NCI-H2227 (cell line): ENCODE results near the gene LAMP1.
"Not testable (repeated sequence)": the region's sequence is repeated elsewhere in the genome, so short reads cannot be mapped to it uniquely, and the experiment has no call there.

Experiments used
- DNase-seq: peaks from one replicate; lab custom pipeline; 2025; ENCODE audit not compliant: unreplicated experiment; lab: John Stamatoyannopoulos, UW

The LAMP1 gene

DNA sequence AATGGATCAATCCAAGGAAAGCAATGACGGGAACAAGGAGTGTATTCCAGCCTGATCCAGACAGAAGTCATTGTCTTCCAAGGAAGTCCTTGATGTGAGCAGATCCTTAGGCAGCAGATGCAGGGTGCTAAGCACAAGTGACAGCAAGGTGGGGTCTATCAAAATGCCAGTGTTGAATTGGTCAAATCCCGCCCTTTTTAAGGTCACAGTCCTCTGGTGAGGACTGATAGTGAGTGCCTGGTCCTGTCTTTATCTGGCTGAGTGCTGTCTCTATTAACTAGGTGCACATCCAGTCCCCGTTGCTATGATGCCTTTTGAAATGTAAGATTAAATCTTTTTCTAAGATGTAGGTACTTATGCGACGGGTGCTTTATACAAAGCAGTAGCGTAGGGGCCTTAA lies 1.3 kb upstream of the LAMP1 start:
- DNase-seq, result no peak

DNA sequence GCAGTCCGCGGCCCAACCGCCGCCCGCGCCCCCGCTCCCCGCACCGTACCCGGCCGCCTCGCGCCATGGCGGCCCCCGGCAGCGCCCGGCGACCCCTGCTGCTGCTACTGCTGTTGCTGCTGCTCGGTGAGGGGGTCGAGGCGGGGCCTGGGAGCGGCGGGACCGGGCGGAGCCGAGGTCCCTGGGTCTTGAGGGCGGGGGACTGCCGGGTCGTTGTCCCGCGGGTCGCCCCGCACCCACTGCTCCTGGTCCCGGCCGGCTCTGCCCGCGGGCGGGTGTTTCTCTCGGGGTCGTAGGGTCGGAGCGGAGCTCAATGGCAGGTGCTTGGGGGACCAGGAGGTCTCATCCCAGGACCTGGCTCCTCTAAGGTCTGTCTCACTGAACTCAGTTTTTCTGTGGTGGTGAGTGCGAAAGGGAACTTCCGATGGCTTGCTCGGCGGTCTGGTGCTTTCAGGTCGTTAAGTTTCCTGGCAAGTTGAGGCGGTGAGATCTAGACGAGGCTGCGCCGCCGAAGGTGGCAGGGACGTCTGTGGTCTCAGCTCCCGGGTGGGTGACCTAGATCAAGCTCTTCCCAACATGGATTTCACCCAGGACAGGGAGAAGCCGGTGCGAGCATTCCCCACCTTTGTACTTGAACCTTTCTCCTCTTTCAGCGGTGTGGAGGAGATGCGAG lies 467 bp downstream of the LAMP1 start:
- no peak for DNase-seq

DNA sequence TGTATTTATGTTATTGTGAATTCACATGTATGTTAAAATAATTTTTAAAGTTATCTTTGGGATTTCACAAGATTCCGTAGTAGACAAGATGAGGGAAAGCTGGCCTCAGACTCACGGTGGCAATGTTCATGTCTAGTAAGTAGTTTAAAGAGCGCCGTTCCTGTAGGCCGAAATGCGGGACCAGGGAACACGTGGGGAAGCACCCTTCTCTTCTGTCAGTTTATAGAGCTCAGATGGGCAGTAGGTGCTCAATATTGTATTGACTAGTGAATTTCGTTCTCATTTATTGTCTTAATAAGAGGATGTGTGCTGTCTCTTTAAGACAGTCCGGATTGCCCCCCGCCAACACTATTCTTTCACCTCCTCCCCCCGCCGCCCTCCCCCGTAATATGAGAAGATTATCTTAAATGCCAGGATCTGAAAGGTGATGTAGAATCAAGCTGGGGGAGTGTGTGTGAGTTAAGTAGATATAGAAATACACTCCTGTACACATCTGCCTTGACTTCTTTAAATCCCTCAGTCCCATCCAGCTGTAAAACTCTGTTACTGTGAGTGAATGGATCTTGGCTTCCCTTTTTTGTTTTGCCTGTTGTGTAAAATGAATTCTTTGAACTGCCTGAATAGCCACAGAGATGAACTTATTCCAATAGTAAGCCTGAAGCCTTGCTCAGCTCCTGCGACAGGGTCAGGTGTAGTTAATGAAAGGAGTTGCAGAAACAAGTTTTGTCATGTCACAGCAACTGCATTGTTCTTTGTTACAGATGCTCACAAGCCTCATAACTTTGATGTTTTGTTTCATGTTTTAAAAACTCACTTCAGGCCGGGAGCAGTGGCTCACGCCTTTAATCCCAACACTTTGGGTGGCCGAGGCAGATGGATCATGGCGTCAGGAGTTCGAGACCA lies 1.3 kb downstream of the LAMP1 start:
- no peak for DNase-seq

DNA sequence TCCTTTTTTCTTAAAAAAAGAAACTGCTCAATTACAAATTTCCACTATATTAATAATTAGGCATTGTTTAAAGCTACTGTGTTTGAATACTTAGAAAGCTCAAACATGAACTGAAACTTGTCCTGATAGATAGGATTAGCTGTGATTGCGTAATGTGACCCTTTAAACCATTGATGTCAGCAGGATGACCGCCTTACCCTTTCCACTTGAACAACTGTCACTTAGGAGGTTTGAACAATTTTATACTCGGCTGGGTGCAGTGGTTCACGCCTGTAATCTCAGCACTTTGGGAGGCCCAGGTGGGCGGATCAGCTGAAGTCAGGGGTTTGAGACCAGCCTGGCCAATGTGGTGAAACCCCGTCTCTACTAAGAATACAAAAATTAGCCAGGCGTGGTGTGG lies 2.9 kb downstream of the LAMP1 start:
- DNase-seq, result no peak

DNA sequence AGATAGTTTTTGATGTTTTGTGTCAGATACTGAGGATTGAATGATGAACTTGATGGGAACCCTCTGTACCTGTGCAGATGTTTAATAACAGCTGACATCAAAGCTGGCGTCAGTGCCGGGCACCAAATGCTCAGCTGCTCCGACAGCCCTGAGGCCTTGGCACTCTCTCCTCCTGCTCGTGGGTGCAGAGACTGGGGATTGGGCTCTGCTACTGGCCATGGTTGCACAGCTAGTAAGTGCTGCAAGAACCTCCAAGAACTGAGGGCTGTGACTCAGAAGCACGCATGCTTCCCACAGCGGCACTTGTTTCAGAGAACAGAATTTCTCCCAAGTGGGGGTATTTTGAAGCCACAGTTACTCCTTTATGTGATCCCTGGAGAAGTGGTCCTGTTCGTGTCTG lies 5.9 kb downstream of the LAMP1 start:
- DNase-seq, result no peak

DNA sequence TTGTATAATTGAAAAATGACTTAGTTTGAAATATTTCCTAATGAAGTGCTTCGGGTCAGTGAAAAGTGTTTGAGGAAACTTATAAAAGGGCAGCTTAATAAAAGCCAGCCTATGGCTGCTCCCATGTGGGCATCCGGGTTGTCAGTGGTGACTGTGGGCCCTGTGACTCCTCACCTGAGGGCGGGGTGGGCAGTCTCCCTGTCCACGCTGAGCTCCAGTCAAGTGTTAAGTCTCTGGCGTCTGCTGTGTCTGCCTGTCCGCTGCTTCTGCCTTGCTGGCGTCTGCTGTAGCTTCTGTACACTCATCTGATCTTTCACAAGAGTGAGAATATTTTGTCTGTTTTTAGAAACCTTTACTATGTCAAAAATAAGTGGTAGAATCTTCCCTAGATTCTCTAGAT lies 7.1 kb downstream of the LAMP1 start:
- DNase-seq, result no peak

DNA sequence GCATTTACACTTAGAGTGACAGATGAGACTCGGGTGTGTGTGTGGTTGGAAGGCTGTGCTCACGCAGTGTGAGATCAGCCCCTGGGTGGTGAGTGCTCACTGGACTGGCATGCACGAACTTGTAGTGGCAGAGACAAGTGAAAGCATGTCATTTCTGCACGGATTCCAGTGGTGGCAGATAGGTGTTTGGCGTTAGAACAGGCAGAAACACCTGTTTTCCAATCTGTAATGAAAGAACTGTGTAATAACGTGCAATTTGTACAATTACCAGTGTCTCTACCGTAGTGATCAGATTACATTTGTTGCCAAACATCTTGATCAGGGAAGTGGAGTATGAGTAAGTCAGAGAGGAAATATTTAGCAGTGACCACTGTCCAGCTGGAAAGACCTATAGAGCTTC lies 8.2 kb downstream of the LAMP1 start:
- DNase-seq, result no peak

DNA sequence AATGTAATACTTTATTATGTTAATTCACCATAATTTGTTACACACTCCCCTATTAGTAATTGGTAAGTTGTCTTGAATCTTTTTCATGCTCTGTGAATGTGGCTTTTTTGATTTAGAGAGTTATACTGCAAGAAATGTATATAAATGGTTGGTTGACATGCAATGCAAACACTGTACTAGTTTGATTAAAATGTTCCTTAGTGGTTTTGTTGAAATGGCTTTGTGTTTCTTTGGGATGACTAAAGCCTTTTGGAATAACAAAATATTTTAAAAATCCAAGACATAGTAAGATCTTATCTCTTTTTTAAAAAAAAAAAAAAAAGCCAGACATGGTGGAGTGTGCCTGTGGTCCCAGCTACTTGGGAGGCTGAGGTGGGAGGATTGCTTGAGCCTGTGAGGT lies 10.5 kb downstream of the LAMP1 start:
- no peak for DNase-seq

GRCh38 chr13:113309473-113309872 lies 12.4 kb downstream of the LAMP1 start:
- no peak for DNase-seq

DNA sequence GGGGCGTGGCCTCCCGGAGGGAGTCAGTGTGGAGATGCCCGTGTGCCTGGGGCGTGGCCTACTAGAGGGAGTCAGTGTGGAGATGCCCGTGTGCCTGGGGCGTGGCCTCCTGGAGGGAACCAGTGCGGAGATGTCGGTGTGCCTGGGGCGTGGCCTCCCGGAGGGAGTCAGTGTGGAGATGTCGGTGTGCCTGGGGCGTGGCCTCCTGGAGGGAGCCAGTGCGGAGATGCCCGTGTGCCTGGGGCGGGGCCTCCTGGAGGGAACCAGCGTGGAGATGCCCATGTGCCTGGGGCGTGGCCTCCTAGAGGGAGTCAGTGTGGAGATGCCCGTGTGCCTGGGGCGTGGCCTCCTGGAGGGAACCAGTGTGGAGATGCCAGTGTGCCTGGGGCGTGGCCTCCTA lies 17.1 kb downstream of the LAMP1 start:
- DNase-seq, result not testable (repeated sequence)

DNA sequence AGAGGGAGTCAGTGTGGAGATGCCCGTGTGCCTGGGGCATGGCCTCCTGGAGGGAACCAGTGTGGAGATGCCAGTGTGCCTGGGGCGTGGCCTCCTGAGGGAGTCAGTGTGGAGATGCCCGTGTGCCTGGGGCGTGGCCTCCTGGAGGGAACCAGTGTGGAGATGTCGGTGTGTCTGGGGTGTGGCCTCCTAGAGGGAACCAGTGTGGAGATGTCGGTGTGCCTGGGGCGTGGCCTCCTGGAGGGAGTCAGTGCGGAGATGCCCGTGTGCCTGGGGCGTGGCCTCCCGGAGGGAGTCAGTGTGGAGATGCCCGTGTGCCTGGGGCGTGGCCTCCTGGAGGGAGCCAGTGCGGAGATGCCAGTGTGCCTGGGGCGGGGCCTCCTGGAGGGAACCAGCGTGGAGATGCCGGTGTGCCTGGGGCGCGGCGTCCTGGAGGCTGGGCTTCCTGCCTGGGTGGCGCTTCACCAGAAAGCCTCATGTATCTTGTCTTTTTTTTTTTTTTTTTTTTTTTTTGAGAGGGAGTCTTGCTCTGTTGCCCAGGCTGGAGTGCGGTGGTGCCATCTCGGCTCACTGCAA lies 17.9 kb downstream of the LAMP1 start:
- DNase-seq, result not testable (repeated sequence)

DNA sequence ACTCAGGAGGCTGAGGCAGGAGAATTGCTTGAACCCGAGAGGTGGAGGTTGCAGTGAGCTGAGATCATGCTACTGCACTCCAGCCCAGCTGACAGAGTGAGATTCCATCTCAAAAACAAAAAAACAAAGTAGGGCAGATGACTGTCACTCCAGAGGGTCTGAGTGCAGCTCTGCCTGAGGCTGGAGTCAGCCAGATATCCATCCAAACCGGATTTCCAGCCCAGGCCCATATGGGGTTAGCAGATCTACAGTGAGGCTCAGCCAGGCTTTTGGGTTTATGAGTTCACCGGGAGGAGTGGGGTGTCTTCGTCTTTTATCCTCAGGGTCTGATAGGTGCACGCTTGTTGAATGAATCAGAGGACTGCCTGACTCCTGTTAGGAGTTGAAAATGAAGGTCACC lies 19.0 kb downstream of the LAMP1 start:
- no peak for DNase-seq

- no peak for DNase-seq
These were observed 20.0 kb downstream of the LAMP1 start for GRCh38 chr13:113317031-113317430.

GRCh38 chr13:113318956-113319355 lies 21.9 kb downstream of the LAMP1 start:
- no peak for DNase-seq

GRCh38 chr13:113319371-113319770 lies 22.3 kb downstream of the LAMP1 start:
- DNase-seq, result no peak

- peak; percentile 9 for DNase-seq
These were observed 23.3 kb downstream of the LAMP1 start for GRCh38 chr13:113320226-113320875.

DNA sequence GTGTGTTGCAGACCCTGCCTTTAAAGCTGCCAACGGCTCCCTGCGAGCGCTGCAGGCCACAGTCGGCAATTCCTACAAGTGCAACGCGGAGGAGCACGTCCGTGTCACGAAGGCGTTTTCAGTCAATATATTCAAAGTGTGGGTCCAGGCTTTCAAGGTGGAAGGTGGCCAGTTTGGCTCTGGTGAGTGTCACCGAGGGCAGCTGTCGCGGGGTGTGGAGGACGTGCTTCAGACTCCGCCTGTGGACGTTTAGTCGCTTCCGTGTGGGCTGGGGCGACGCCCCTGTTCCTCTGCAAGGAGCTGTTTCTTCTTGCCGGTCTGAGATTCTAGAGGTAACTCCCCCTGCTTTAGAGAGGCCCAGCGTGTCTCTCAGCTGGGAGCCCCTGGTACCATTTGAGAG lies 24.5 kb downstream of the LAMP1 start:
- DNase-seq, result no peak

- DNase-seq, result no peak
These were observed 25.0 kb downstream of the LAMP1 start for GRCh38 chr13:113322043-113322461.

- no peak for DNase-seq
These were observed 26.0 kb downstream of the LAMP1 start for GRCh38 chr13:113322890-113323651.

- no peak for DNase-seq
These were observed 26.8 kb downstream of the LAMP1 start for GRCh38 chr13:113323869-113324268.

DNA sequence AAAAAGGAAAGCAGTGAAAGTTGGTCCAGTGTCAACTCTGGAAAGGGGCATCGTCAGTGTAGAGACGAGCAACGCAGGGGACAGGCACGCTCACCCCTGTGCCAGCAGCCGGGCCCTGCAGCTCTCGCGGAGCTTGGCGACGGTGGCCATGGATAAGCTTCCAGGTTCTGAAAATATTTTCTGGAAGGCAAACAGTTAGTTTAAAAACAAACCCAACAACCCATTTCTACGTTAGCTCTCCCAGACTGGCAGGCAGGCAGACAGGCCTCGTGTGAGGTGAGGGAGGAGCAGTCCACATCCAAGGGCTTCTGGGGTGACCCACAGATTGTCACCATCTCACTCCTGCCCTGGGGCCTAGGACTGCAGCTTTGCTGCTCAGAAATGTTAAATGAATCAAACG lies 27.4 kb downstream of the LAMP1 start:
- DNase-seq, result no peak
